HG03175 (cell line): ENCODE results near the gene BAIAP2L2.

ENCODE experiments used
- ATAC-seq: cut with Tn5 transposase; IDR thresholded peaks from one replicate; pipeline ENCODE4 v1.9.1; 2021; ENCODE audit warnings: mild to moderate bottlenecking, moderate library complexity; ENCODE audit not compliant: unreplicated experiment

BAIAP2L2 gene

GRCh38 chr22:38070250-38070921 is 40.1 kb downstream of the BAIAP2L2 start:
- ATAC-seq, result no peak

DNA sequence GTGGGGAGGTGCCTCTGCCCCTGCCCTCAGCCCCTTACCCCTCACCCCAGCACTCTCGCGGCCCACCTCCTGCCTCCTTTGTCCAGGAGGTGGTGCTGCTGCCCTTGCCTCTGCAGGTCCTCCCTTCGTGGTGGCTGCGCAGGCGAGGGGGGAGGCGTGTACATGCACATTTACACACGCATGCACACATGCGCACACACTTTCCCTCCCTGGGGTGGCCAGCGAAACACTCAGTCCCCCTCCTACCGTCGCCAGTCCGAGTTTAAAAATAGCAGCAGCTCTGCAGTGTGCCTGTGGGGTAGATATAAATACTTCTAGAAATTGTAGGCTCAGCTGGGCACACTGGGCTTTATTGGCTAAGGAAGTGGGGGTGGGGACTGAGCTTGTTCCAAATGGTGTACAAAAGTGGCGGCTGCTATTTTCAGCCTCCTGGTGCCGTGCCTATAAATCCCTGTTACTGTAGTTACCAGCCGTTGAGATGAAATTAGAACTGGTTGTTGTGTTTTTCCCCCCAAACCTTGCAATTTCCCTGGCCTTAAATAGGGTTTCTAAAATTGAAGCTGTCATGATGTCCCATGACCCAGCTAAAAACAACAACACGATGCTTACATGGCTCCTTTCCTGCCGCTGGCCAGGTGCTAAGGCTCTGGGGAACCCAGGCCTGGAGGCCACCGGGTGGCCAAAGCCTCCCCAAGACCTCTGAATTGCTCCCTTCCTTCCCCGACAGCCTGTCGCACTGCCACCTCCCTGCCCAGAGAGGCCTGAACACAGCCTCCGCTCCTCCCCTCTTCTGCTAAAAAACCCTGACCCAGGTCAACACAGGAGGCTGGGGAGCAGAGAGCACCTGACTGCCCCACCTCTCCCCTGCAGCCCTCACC is 40.9 kb downstream of the BAIAP2L2 start:
- ATAC-seq, result no peak

- no peak for ATAC-seq
These were observed 41.7 kb downstream of the BAIAP2L2 start for GRCh38 chr22:38068641-38069371.

DNA sequence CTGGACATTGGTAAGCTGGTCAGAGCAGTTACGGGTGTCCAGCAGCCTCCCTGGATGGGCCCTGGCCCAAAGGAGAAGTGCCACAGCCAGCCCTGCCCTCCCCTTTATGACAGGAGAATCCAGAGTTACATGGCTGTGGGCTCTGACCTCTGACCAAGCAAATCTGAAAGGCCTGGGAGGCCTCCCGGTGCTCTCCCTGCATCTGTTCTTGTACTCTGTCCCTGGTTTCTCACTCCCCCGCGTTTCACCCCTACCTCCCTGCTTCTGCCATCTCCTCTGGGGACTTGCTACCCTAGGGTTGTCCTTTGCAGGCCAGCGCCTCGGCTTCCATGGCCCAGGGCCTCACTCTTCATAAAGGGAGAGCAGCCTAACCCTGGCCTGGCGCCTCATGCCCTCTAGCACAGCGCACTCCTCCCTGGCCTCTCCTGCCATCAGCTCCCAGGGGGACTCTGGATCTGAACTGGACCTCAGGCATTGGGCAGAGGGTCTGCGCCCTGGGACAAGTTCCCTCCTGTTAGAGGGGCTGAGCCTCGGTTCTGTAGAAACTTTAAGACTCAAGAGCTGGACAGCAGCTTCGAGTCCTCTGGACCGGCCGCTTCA is 42.6 kb downstream of the BAIAP2L2 start:
- no peak for ATAC-seq

DNA sequence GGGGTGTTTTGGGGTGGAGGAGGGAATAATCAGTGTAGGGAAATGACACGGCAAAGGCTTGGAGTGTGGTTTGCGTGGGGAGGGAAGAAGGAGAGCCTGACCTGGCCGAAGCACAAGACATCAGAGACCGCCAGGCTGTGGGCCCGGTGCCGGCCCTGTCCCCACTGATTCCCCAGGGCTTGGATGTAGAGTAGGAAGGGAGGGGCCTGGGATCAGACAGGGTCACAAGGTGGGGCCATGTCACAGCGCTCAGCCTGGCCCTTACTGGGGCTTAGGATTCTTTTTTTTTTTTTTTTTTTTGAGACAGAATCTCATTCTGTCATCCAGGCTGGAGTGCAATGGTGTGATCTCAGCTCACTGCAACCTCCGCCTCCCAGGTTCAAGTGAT is 43.5 kb downstream of the BAIAP2L2 start:
- no peak for ATAC-seq

DNA sequence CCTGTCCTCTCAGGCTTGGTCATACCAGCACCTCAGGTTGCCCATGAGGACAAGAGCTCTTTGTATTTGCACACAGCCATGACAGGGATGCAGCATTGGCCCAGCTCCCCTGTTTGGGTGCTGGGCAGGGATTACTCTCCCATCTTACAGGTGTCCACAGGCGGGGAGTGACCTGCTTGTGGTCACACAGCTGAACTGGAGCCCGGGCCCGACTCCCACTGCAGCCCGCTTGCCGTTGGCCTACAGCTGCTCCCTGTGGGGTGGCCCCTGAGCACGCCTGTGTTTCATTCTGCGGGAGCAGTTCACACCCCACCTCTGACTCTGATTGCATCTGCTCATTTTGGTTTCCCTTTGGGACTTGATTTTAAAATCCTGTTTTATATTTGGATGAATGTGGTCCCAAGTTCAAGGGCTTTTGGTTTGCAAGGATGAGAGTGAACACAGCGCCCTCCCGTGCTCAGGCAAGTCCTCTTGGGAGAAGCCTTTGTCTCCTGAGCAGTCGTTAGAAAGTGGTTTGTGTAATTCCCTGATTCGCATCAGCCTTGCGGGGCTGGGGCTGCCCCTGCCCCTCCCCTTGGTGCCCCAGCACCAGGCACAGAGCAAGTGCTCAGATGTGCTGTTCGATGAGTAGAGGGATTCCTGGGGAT is 44.0 kb downstream of the BAIAP2L2 start:
- no peak for ATAC-seq

- no peak for ATAC-seq
These were observed 44.9 kb downstream of the BAIAP2L2 start for GRCh38 chr22:38065539-38065938.

- no peak for ATAC-seq
These were observed 47.7 kb downstream of the BAIAP2L2 start for GRCh38 chr22:38062791-38063190.

GRCh38 chr22:38056969-38057891 is 53.3 kb downstream of the BAIAP2L2 start, which contains the start of gene PICK1:
TSS of gene PICK1 (plus strand) at chr22:38057404. CDS start at chr22:38057810, 406 bp downstream.
- peak; percentile 67 for ATAC-seq

DNA sequence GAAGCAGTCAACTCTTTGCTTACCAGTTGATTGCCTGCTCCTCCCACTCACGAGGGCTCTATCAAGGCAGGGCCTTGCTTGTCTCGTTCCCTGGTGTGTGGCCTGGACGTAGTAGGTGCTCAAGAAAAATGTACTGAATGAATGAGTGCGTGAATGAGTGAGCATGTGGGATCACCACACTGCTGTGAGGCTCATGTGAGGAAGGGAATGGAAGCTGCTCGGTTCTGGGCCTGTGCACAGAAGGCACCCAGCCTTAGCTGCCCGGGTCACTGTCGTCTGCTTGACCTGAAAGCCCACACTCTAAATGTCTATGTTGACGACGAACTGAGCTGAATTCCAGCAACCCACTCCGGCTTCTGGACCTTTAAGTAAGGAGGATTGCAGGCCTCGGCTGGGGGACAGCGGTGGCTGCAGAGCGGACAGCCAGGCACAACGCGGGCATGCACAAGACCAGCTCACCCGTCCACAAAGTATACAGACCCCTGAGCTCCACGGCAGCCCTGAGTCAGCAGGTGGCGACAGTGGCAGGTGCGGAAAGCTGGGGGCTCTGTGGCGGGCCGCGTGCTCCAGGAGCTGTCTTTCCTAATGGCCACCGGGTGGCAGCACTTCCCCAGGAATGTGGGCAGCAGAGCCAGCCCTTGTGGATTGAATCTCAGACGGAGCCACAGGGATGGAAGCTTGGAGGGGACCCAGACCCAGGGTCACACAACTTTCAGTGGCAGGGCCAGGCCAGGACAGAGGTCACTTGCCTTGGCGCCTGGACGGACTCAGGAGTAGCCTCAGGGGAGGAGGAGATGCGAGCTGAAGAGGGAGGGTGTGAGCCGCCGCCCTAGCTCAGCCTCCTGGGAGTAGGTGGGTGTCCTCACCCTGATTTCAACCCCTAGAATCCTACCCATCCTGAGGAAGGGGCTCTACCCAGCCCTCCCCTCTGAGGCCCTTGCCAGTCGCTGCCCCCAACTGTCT is 58.3 kb downstream of the BAIAP2L2 start:
- peak; percentile 55 for ATAC-seq

- ATAC-seq, result no peak
These were observed 59.2 kb downstream of the BAIAP2L2 start for GRCh38 chr22:38051261-38051660.

- ATAC-seq, result no peak
These were observed 59.8 kb downstream of the BAIAP2L2 start for GRCh38 chr22:38050720-38051119.

DNA sequence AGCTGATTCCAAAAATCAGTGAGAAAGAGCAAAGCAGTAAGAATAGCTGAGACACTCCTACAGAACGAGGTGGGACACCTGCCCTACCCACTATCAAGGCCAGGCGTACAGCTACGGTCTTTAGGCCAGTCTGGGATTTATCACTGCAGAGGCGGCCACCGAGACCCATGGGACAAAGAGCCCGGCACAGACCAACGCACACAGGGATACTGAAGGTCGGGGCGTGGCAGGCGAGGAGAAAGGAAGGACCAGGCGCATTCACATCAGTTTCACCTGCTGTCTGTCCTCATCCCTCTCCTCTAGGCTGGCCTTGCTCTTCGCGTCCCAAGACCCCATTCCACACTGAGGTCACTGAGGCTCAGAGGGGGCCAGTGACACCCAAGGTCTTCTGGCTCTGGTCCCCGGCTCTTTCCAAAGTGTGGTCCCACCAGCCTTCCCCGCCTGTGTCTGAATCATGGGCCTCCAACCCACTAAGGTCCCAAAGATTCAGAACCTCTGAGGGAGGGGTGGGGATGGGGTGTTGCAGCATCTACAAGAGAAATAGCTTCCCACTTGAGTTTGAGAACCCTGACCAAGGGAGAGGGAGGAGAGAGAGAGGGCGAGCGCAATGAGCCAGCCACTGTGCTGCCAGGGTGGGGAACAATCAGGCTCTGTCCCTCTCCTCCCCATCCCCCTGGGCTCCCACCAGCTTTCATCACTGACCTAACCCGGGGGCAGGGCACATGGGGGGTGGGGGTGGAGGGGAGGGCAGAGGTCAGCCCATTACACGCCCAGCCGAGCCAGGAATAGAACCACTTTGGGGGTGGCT is 60.5 kb downstream of the BAIAP2L2 start:
- ATAC-seq, result no peak

DNA sequence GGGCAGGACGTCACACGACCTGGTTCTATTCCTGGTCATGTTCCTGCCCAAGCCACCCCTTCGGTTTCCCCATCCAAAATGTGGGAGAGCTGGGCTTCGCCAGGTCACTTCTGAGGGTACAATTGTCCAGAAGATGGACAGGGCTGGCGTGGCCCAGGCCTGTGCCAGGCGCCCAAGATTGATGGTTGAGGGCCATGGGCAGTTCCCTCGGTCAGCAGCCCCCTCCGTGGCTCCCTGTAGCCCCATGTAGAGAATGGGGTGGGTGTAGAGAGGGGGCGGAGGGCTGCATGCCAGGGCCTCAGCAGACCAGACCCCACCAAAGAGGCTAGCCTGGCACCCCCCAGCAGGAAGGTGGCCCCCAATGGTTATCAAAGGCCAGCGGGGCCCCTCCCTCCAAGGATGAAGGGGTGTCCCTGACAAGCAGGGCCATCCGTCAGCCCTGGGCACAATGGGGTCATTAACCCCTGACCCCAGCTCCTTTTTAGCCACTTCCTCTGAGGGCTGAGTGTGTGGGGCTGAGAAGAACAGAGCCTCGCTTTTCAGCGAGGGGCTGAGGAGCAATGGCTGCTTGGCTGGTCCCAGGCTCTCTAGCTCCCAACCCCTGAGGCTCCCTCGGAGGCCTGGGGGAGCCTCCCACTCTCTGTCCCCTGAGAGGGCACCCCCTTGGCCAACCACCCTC is 64.3 kb downstream of the BAIAP2L2 start:
- no peak for ATAC-seq

GRCh38 chr22:38043151-38044039 is 67.1 kb downstream of the BAIAP2L2 start:
- no peak for ATAC-seq

- no peak for ATAC-seq
These were observed 68.0 kb downstream of the BAIAP2L2 start for GRCh38 chr22:38042488-38042790.
